Dermis blood vessel endothelial cell (primary cell): ENCODE results near the gene NUDT13. TPM values are rescaled to one million over a fixed set of nuclear protein-coding genes. Genes with fewer than 3 reads are reported as not detected.
"Not testable (repeated sequence)": the region's sequence is repeated elsewhere in the genome, so short reads cannot be mapped to it uniquely, and the experiment has no call there.

Experiments used
- DNase-seq: peaks from one replicate; pipeline ENCODE4 v3.0.0; 2010
- total RNA-seq: library from RNA; depleted of rRNA; stranded (reverse); fragments of >200 nt; gene quantifications from 2 replicates; pipeline ENCODE4 v1.2.3, GENCODE V29; 2014

NUDT13 gene
- total RNA-seq, 1 donor from 2014 or later, result 1.0 TPM

GRCh38 chr10:73106301-73106700 is 4.0 kb upstream of the NUDT13 start:
- no peak for DNase-seq

- DNase-seq, result not testable (repeated sequence)
Measured at GRCh38 chr10:73109248-73109652, 1.0 kb upstream of the NUDT13 start.

GRCh38 chr10:73112032-73112431 is 1.8 kb downstream of the NUDT13 start:
- not testable (repeated sequence) for DNase-seq

- no peak for DNase-seq
Measured at GRCh38 chr10:73113551-73113950, 3.3 kb downstream of the NUDT13 start.

GRCh38 chr10:73116017-73116416 is 5.8 kb downstream of the NUDT13 start:
- DNase-seq, result no peak

GRCh38 chr10:73117976-73118743 is 7.9 kb downstream of the NUDT13 start:
- peak; percentile 75 for DNase-seq

GRCh38 chr10:73119457-73119856 is 9.2 kb downstream of the NUDT13 start:
- DNase-seq, result no peak

GRCh38 chr10:73119952-73120351 is 9.7 kb downstream of the NUDT13 start:
- no peak for DNase-seq

GRCh38 chr10:73126343-73126742 is 16.1 kb downstream of the NUDT13 start:
- DNase-seq, result no peak

GRCh38 chr10:73131301-73131700 is 21.0 kb downstream of the NUDT13 start:
- peak; percentile 4 for DNase-seq

GRCh38 chr10:73131913-73132686 is 21.8 kb downstream of the NUDT13 start:
- no peak for DNase-seq

GRCh38 chr10:73134727-73135126 is 24.5 kb downstream of the NUDT13 start:
- DNase-seq, result no peak

- no peak for DNase-seq
Measured at GRCh38 chr10:73136627-73137026, 26.4 kb downstream of the NUDT13 start.

GRCh38 chr10:73139251-73139650 is 29.0 kb downstream of the NUDT13 start:
- DNase-seq, result no peak

GRCh38 chr10:73141603-73142002 is 31.3 kb downstream of the NUDT13 start:
- DNase-seq, result no peak

- not testable (repeated sequence) for DNase-seq
Measured at GRCh38 chr10:73150633-73151413, 40.6 kb downstream of the NUDT13 start.

- DNase-seq, result no peak
Measured at GRCh38 chr10:73152009-73152408, 41.8 kb downstream of the NUDT13 start.

- DNase-seq, result no peak
Measured at GRCh38 chr10:73156054-73156453, 45.8 kb downstream of the NUDT13 start.

GRCh38 chr10:73159038-73159648 is 48.9 kb downstream of the NUDT13 start:
- peak; percentile 73 for DNase-seq

- DNase-seq, result no peak
Measured at GRCh38 chr10:73161079-73161478, 50.8 kb downstream of the NUDT13 start.

- DNase-seq, result no peak
Measured at GRCh38 chr10:73161662-73162061, 51.4 kb downstream of the NUDT13 start.

GRCh38 chr10:73163096-73163495 is 52.8 kb downstream of the NUDT13 start:
- DNase-seq, result no peak

- no peak for DNase-seq
Measured at GRCh38 chr10:73166972-73167371, 56.7 kb downstream of the NUDT13 start.
